K562 (cell line): ENCODE data around the gene IQGAP3. TPM values are rescaled to one million over a fixed set of nuclear protein-coding genes. Genes with fewer than 3 reads are reported as not detected.

Experiments
- ATAC-seq: fragments of 200-7000 bp; cut with Tn5 transposase; 3 replicates; pipeline ENCODE4 v1.9.1; 2020; ENCODE audit warnings: moderate library complexity
- BruUV-seq: library from RNA; stranded (reverse); fragments of 400-500 nt; replicated peaks from 2 replicates; lab custom pipeline; 2021; lab: Mats Ljungman, UMichigan
- CTCF ChIA-PET: fragments of 300-600 bp; formaldehyde crosslinking; extraction: SDS; loops from one replicate; lab custom pipeline; 2021; ENCODE audit warnings: low intra/inter-chr PET ratio; lab: Yijun Ruan, JAX
- POLR2A ChIA-PET: fragments of 300-600, 350-650 bp; sonication (Branson Sonifier 250); formaldehyde crosslinking; extraction: SDS; loops from one replicate; lab custom pipeline; 2021; ENCODE audit warnings: antibody characterized with exemption, inconsistent platforms; lab: Yijun Ruan, JAX
- DNase-seq, 4 experiments: peaks; one replicate each; pipeline versions ENCODE4 v3.0.0 to v3.0.0-alpha.2; 2011 to 2018; ENCODE audit warnings: low spot score in 3 of 4, mixed read lengths in 3 of 4; ENCODE audit errors: extremely low read depth in 1 of 4
- FAIRE-seq: peaks from 2 replicates; lab custom pipeline; 2011; peaks lifted over from hg19 to GRCh38; lab: Jason Lieb, UNC
- H2AFZ ChIP-seq: 2 replicates; pipeline ENCODE4 v1.6.0; 2011; ENCODE audit warnings: low read depth, low read length, control low read depth, inconsistent platforms
- H3K27ac ChIP-seq: fragments of 200-600 bp; 3 replicates; pipeline ENCODE4 v1.8.0; 2011; ENCODE audit warnings: low read depth, mild to moderate bottlenecking, control low read depth, inconsistent platforms, low read length, moderate library complexity, mixed read lengths; ENCODE audit errors: extremely low read depth
- H3K27me3 ChIP-seq, 2 experiments: fragments of 300-600 bp in 1 of 2; 2 replicates in 1 of 2; 3 replicates in 1 of 2; pipeline versions ENCODE4 v1.6.0 to v1.8.0; 2011; ENCODE audit warnings: inconsistent platforms in 2 of 2, low read length in 2 of 2, mild to moderate bottlenecking in 1 of 2, mixed read lengths in 1 of 2, moderate library complexity in 1 of 2; ENCODE audit not compliant: control insufficient read depth in 2 of 2, insufficient read depth in 2 of 2
- H3K36me3 ChIP-seq: fragments of 300-600 bp; 3 replicates; pipeline ENCODE4 v1.8.0; 2011; ENCODE audit warnings: mild to moderate bottlenecking, low read length, inconsistent platforms; ENCODE audit not compliant: control insufficient read depth, insufficient read depth
- H3K4me1 ChIP-seq, 2 experiments: fragments of 200-600 bp in 1 of 2; replicated peaks in 1 of 2; 2 replicates in 1 of 2; 3 replicates in 1 of 2; pipeline versions ENCODE4 v1.5.1 to v1.8.0; 2011; ENCODE audit warnings: inconsistent platforms in 2 of 2, low read length in 2 of 2, mild to moderate bottlenecking in 1 of 2, mixed read lengths in 1 of 2, moderate library complexity in 1 of 2; ENCODE audit not compliant: control insufficient read depth in 2 of 2, insufficient read depth in 2 of 2
- H3K4me2 ChIP-seq: 2 replicates; pipeline ENCODE4 v1.6.1; 2011; ENCODE audit warnings: low read length, control low read depth, inconsistent platforms, mixed read lengths; ENCODE audit not compliant: insufficient read depth
- H3K4me3 ChIP-seq: fragments of 200-600 bp; sonication (generic), shearing (Covaris generic); 2 replicates; pipeline ENCODE4 v1.5.1; 2016; ENCODE audit warnings: control low read depth, inconsistent platforms
- H3K79me2 ChIP-seq: fragments of 200-600 bp; 3 replicates; pipeline ENCODE4 v1.8.0; 2011; ENCODE audit warnings: low read length, inconsistent platforms; ENCODE audit not compliant: control insufficient read depth, insufficient read depth
- H3K9ac ChIP-seq, 2 experiments: 2 replicates each; pipeline versions ENCODE4 v1.6.0 to v1.6.1; 2011; ENCODE audit warnings: low read depth in 2 of 2, low read length in 2 of 2, control low read depth in 1 of 2, inconsistent platforms in 1 of 2, mild to moderate bottlenecking in 1 of 2, mixed read lengths in 1 of 2; ENCODE audit not compliant: insufficient read depth in 1 of 2
- H3K9me1 ChIP-seq: one replicate; pipeline ENCODE4 v1.6.0; 2011; ENCODE audit warnings: inconsistent platforms, mild to moderate bottlenecking, low read length, moderate library complexity; ENCODE audit not compliant: control insufficient read depth, insufficient read depth
- H3K9me3 ChIP-seq: replicated peaks from 2 replicates; pipeline ENCODE4 v1.5.1; 2011; ENCODE audit warnings: low read depth, low read length, inconsistent platforms; ENCODE audit not compliant: control insufficient read depth, insufficient read depth
- H4K20me1 ChIP-seq: replicated peaks from 2 replicates; pipeline ENCODE4 v1.6.1; 2011; ENCODE audit warnings: low read length, inconsistent platforms, mixed read lengths; ENCODE audit not compliant: control insufficient read depth, insufficient read depth
- DACH1 ChIP-seq: fragments of 450-650 bp; IDR thresholded peaks from 2 replicates; pipeline ENCODE4 v1.6.1; 2018; ENCODE audit not compliant: partially characterized antibody
- JUN ChIP-seq, 2 experiments: sonication (generic) in 1 of 2; formaldehyde crosslinking in 1 of 2; IDR thresholded peaks; 2 replicates each; pipeline versions ENCODE4 v1.6.1 to v1.8.0; 2012 to 2022; ENCODE audit warnings: borderline replicate concordance in 2 of 2, mild to moderate bottlenecking in 2 of 2, improper control_type of control experiment in 1 of 2, low read depth in 1 of 2, low read length in 1 of 2, missing genetic modification reagents in 1 of 2
- KAT7 ChIP-seq: sonication (generic); formaldehyde crosslinking; IDR thresholded peaks from 2 replicates; pipeline ENCODE4 v1.8.0; 2022; ENCODE audit warnings: missing genetic modification reagents, mild to moderate bottlenecking, borderline replicate concordance
- NFRKB ChIP-seq: fragments of 450-650 bp; IDR thresholded peaks from 2 replicates; pipeline ENCODE4 v1.6.1; 2016; ENCODE audit warnings: low read depth
- TBL1XR1 ChIP-seq, 2 experiments: IDR thresholded peaks; 2 replicates each; pipeline ENCODE4 v1.6.1; 2012; ENCODE audit warnings: improper control_type of control experiment in 2 of 2, low read length in 2 of 2, mild to moderate bottlenecking in 1 of 2
- TEAD1 ChIP-seq, 2 experiments: fragments of 450-650 bp in 1 of 2; sonication (generic) in 1 of 2; formaldehyde crosslinking; IDR thresholded peaks; 2 replicates each; pipeline versions ENCODE4 v1.4.0 to v1.8.0; 2020 to 2022; ENCODE audit warnings: mild to moderate bottlenecking in 2 of 2, missing genetic modification reagents in 1 of 2
- WGBS: fragments of 100-300 bp; shearing (Covaris generic); methylation state at CpG from one replicate; pipeline ENCODE4 v1.1.6; 2016; ENCODE audit warnings: low coverage, mixed read lengths; ENCODE audit not compliant: insufficient coverage; ENCODE audit errors: missing lambda C conversion rate; 5-methylcytosine and 5-hydroxymethylcytosine counted together
- in situ Hi-C: fragments of 300-500 bp; cut with MboI; formaldehyde crosslinking; loops from 4 replicates; pipeline ENCODE4 v1.15.0; 2018; ENCODE audit warnings: inconsistent platforms, mixed read lengths
- intact Hi-C: fragments of 100-400 bp; cut with micrococcal nuclease; formaldehyde crosslinking; loops from 2 replicates; pipeline ENCODE4 v1.14.2; 2022
- polyA plus RNA-seq, 8 experiments: library from polyadenylated mRNA; depleted of rRNA in 4 of 8; stranded (reverse) in 5 of 8; unstranded in 3 of 8; fragments of >200 nt; fragmentation: Nextera tagmentation in 2 of 8; fragmentation: Illumina TruSeq in 1 of 8; extraction: Ambion mirVana in 2 of 8; extraction: Trizol in 1 of 8; gene quantifications; 2 replicates each; pipeline versions ENCODE4 v1.2.1 to v1.2.3, GENCODE V29; 2011 to 2014; ENCODE audit warnings: inconsistent platforms in 1 of 8, missing spikeins in 1 of 8
- total RNA-seq, 7 experiments: library from RNA; depleted of rRNA in 6 of 7; stranded (reverse); fragments of >200 nt in 6 of 7; fragmentation: Illumina TruSeq in 2 of 7; extraction: Trizol in 2 of 7; gene quantifications; 2 replicates each; pipeline versions ENCODE4 v1.2.1 to v1.2.3, GENCODE V29; 2011 to 2021; ENCODE audit warnings: low replicate concordance in 1 of 7
- TF ChIP-seq, protein P1 (sequence below): sonication (generic); formaldehyde crosslinking; IDR thresholded peaks from 2 replicates; pipeline ENCODE4 v1.9.0; 2022; ENCODE audit warnings: mild to moderate bottlenecking, missing genetic modification reagents
- TF ChIP-seq, protein P2 (sequence below), 3 experiments: fragments of 200-800 bp in 1 of 3; sonication (Bioruptor generic) in 1 of 3; sonication (generic) in 1 of 3; formaldehyde crosslinking in 1 of 3; IDR thresholded peaks; 2 replicates each; pipeline versions ENCODE4 v1.6.1 to v1.8.0; 2016 to 2022; ENCODE audit warnings: mild to moderate bottlenecking in 2 of 3, missing compliant biosample characterization in 2 of 3, missing genetic modification characterization in 2 of 3, missing genetic modification reagents in 1 of 3

The IQGAP3 gene
- total and polyA plus RNA-seq, 9 of the 15 experiments (the other 6 are each of a cell fraction or from before 2014, with no cell fraction given) = 1.4 to 16.6 (median 11.9) TPM

DNA sequence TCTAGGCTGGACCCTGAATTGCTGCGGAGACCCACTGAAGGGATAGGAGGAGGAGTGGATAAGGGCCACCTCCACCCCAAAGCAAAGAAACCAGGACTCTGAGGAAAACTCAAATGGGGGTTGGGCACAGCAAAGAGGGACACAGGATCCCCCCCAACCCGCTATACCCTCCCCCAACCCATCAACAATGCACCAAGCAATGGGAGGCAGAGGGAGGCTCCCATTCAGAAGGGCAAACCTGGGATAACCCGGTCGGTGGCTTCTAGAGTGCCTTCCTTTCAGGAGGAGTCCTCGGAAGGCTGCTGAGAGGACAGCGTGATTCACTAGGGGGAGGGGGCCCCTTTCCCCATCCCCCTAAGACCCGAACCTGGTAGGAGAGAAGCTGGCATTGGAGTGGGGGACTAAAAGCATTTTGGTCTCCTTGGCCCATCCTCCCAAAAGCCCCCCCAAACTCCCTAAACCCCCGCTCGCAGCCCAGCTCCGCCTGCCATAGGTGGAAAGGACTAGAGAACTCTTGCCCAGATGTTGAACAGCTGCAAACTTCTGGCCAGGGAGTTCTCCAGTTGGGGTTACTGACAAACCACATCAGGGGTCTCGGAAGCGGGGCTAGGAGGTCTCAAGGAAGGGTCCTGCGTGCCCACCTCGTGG, 73.0 kb downstream of the IQGAP3 start:
- Histone ChIP-seq H3K9ac (peak overlapping the region; percentile 52 to 96; a peak in 3 of 4 replicates), H3K27me3 (no peaks in the 10 kb centered on the region; a peak in 1 of 5 replicates), H3K4me3 (peak overlapping the region; percentile 71), H3K9me3 (no peaks in the 10 kb centered on the region), H2AFZ (no peak overlapping the region), H3K4me2 (peak overlapping the region; percentile 74), H4K20me1 (peaks cover 37% of the 10 kb centered on the region), H3K4me1 (peaks cover 70 to 74% of the 10 kb centered on the region in 2 experiments), H3K9me1 (peaks cover 12% of the 10 kb centered on the region), H3K27ac (peak overlapping the region; percentile 49; the same call in 2 of the 3 replicates), H3K36me3 (peaks cover 10% of the 10 kb centered on the region; the same call in 2 of the 3 replicates), H3K79me2 (peaks cover 62% of the 10 kb centered on the region)
- POLR2A ChIA-PET = interaction anchor here (0.7 to 6.6 kb wide), 10 partner anchors 9 to 94 kb away, joined by 3 to 62 read pairs (median 4); no protein-coding TSS in a partner anchor
- BruUV-seq = no TSS peak
- no peak for ATAC-seq
- DNase-seq = peak in 2 of 4 experiments; percentile 21 to 34
- in situ Hi-C loops = no loop called here
- intact Hi-C loops = no loop called here
- CTCF ChIA-PET = no interaction called here
- FAIRE-seq = no peak
- WGBS = 5% methylated on average over 10 of the region's 14 CpGs
- 0 out of 2 replicates have a peak, but pooled peaks have one; percentile 58 for TF ChIP-seq KAT7 (CRISPR knock-in tag)
- no peak for TF ChIP-seq TBL1XR1 (IDR thresholded peaks at IDR 0.05; ENCODE audit: low read length in 2 of 2)
- no peak for TF ChIP-seq NFRKB
- 0 out of 4 replicates have a peak, but pooled peaks of 1 of the 2 experiments have one; percentile 2 for TF ChIP-seq TEAD1 (CRISPR knock-in tag; IDR thresholded peaks at IDR 0.05)
- TF ChIP-seq, protein P1, sequence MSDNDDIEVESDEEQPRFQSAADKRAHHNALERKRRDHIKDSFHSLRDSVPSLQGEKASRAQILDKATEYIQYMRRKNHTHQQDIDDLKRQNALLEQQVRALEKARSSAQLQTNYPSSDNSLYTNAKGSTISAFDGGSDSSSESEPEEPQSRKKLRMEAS (CRISPR knock-in tag) = no peak
- TF ChIP-seq JUN (IDR thresholded peaks at IDR 0.05; ENCODE audit: borderline replicate concordance, low read depth, low read length) = 0 out of 2 replicates have a peak, but pooled peaks have one; percentile 2
- no peak for TF ChIP-seq JUN (CRISPR knock-in tag; IDR thresholded peaks at IDR 0.05; ENCODE audit: borderline replicate concordance)
- peak; percentile 43 for TF ChIP-seq DACH1
- TF ChIP-seq, protein P2, sequence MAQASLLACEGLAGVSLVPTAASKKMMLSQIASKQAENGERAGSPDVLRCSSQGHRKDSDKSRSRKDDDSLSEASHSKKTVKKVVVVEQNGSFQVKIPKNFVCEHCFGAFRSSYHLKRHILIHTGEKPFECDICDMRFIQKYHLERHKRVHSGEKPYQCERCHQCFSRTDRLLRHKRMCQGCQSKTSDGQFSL (CRISPR knock-in tag; IDR thresholded peaks at IDR 0.05) = no peak
- TF ChIP-seq, protein P2 (tag; IDR thresholded peaks at IDR 0.05) = 0 out of 4 replicates have a peak, but pooled peaks of 1 of the 2 experiments have one; percentile 21
